ENCODE measurements around the gene CPEB2.
"Not testable (repeated sequence)": the region's sequence is repeated elsewhere in the genome, so short reads cannot be mapped to it uniquely, and the experiment has no call there.

The CPEB2 gene

DNA sequence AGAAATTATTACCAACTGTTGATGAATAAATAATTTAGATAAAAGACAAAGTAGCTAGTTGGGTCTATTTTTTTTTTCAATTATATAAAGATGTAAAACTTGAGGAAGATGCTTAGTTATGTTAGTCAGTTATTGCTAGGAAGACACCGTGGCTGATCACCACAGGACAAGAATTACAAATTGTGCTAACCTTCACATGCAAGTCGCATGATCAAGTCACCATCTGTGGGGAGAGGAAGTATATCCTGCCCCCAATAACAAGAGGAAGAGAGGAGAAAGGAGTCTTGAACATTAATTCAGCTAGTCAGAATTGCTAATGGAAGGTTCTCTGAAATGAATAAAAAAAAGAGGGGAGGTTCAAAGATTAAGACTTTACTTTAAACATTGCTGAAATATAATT is 52.3 kb downstream of the CPEB2 start:
- no peak for DNase-seq (ENCODE audit: low read depth)

GRCh38 chr4:15060213-15060612 is 57.9 kb downstream of the CPEB2 start:
- DNase-seq (ENCODE audit: low read depth): no peak

GRCh38 chr4:15063341-15063740 is 61.1 kb downstream of the CPEB2 start:
- no peak for DNase-seq (ENCODE audit: low read depth)

DNA sequence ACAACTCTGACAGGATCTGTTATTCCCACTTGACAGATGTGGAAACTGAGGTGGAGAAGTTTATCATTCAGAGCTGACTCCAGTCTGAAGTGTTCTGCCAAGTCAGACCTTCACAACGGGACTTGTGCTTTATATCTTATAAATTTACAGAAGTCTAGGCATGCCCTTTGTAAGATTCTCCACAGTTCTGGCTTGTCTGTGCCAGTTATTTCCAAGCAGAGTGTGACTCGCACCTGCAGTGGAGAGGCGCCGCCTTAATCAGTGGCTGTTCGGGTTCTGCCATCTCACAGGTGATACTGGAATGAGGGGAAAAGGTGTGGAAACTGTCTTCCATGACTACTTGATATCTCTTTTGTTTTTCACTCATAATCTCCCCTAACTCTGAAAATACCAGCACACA is 63.2 kb downstream of the CPEB2 start:
- no peak for DNase-seq (ENCODE audit: low read depth)

DNA sequence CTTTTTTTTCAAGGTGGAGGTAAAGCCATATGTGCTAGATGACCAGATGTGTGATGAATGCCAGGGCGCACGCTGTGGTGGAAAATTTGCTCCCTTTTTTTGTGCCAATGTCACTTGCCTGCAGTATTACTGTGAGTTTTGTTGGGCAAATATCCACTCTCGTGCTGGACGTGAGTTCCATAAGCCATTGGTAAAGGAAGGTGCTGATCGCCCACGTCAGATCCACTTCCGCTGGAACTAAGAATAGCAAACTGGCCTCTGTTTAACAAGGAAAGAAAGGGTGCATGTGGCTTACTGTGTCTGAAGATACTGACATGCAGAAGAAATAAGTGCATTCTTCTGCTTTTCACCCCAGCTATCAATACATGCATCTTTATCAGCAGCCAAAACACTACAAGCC is 63.9 kb downstream of the CPEB2 start:
- no peak for DNase-seq (ENCODE audit: low read depth)

- no peak for DNase-seq (ENCODE audit: low read depth)
These were observed 66.0 kb downstream of the CPEB2 start for GRCh38 chr4:15068298-15068697.

GRCh38 chr4:15075875-15076274 is 73.6 kb downstream of the CPEB2 start:
- DNase-seq (ENCODE audit: low read depth): no peak

- peak; percentile 97 for DNase-seq (ENCODE audit: low read depth)
These were observed 75.7 kb downstream of the CPEB2 start for GRCh38 chr4:15077969-15078368.

GRCh38 chr4:15078682-15079642 is 76.7 kb downstream of the CPEB2 start:
- peak; percentile 90 for DNase-seq (ENCODE audit: low read depth)

DNA sequence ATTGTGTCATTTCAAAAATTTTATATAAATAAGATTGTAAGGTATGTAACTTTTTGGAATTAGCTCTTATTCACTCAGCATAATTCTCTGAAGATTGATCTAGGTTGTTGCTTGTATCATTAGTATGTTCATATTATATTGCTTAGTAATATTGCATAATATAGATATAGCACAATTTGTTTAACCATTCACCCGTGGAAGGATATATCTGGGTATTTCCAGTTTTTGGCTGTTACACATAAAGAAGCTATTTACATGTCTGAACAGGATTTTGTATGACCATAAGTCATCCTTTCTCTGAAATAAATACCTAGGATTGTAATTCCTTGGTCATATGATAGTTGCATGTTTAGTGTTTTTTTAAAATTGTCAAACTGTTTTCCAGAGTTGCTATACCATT is 82.5 kb downstream of the CPEB2 start:
- DNase-seq (ENCODE audit: low read depth): no peak

GRCh38 chr4:15085762-15086161 is 83.5 kb downstream of the CPEB2 start:
- DNase-seq (ENCODE audit: low read depth): not testable (repeated sequence)

DNA sequence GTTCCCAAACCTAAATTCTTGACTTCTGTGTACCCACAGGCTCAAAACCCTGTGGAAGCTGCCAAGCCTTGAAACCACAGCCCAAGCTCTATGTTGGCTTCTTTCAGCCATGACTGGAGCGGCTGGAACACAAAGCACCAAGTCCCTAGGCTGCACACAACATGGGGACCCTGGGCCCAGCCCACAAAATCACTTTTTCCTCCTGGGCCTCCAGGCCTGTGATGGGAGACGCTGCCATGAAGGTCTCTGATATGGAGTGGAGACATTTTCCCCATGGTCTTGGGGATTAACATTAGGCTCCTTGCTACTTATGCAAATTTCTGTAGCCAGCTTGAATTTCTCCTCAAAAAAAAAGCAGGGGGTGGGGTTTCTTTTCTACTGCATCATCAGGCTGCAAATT is 84.0 kb downstream of the CPEB2 start:
- not testable (repeated sequence) for DNase-seq (ENCODE audit: low read depth)

DNA sequence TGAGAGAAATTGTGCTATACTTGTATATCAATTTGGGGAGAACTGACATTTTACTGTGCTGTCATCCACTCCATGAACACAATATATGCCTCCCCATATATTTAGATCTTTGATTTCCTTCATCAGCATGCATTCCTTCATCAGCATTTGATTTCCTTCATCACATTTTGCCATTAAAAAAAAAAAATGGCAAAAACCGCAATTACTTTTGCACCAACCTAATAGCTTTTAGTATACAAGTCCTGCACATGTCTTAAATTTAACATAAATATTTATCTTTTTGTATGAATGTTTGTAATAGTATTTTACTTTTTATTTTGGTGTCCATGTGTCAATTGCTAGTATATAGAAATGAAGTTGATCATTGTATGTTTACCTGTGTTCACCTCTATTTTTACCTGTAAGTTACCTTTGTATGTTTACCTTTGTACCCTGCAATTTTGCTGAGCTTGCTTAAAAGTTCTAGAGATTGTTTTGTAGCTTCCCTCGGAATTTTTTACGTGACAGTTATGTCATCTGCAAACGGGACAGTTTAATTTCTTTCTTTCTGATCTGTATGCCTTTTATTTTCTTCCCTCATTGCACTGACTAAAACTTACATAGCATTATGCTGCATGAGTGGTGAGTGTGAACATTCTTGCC is 86.2 kb downstream of the CPEB2 start:
- no peak for DNase-seq (ENCODE audit: low read depth)

DNA sequence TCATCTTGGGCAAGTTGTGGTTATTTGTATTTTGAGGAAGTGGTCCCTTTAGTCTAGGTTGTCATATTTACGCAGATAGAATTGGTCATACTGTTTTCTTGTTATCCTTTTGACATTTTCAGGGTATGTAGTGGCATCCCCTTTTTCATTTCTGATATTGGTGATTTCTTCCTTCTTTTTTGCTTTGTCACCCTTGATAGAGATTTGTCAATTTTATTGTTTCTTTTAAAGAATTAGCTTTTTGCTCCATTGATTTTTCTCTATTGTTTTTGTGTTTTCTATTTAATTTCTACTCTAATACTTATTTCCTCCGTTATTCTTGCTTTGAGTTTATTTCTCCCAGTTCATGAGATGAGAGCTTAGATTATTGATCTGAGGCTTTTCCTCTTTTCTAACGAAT is 87.7 kb downstream of the CPEB2 start:
- no peak for DNase-seq (ENCODE audit: low read depth)

- no peak for DNase-seq (ENCODE audit: low read depth)
These were observed 98.1 kb downstream of the CPEB2 start for GRCh38 chr4:15100380-15100779.

- no peak for DNase-seq (ENCODE audit: low read depth)
These were observed 98.9 kb downstream of the CPEB2 start for GRCh38 chr4:15100994-15101695.

DNA sequence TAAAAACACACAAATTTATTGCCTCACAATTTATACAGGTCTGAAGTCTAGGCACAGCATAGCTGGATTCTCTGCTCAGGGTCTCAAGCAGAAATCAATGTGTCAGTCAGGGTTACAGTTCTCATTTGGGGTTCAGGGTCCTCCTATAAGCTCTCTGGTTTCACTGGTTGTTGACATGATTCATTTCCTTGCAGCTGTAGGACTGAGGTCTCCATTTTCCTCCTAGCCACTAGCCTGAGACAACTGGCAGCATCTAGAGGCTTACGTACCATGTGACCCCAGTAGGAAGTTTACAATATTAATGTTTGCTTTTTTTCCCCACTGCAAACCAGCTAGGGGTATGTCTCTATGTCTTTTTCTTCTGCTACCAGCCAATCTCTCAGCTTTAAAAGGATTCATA is 102.5 kb downstream of the CPEB2 start:
- DNase-seq (ENCODE audit: low read depth): no peak

- no peak for DNase-seq (ENCODE audit: low read depth)
These were observed 104.1 kb downstream of the CPEB2 start for GRCh38 chr4:15106399-15106798.

DNA sequence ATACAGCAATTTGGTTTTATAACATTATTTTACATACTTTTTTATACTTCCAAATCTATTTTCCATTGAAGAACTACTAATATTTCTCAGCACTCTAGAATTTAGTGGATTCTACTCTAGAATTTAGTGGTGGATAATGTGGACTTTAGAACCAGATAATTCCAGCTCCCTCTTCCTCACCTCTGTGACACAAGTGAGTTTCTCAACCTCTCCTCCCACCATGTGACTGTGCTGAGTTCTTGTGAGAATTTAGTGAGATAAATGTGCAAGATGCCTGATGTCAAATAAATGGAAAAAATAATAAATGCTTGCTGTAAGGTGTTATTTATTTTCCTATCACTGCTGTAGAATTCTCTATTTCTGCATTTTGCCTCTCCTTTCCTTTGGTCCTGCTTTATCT is 107.3 kb downstream of the CPEB2 start:
- DNase-seq (ENCODE audit: low read depth): peak; percentile 3

GRCh38 chr4:15110120-15110571 is 107.9 kb downstream of the CPEB2 start:
- peak; percentile 2 for DNase-seq (ENCODE audit: low read depth)

GRCh38 chr4:15116509-15117079 is 114.3 kb downstream of the CPEB2 start:
- DNase-seq (ENCODE audit: low read depth): no peak

DNA sequence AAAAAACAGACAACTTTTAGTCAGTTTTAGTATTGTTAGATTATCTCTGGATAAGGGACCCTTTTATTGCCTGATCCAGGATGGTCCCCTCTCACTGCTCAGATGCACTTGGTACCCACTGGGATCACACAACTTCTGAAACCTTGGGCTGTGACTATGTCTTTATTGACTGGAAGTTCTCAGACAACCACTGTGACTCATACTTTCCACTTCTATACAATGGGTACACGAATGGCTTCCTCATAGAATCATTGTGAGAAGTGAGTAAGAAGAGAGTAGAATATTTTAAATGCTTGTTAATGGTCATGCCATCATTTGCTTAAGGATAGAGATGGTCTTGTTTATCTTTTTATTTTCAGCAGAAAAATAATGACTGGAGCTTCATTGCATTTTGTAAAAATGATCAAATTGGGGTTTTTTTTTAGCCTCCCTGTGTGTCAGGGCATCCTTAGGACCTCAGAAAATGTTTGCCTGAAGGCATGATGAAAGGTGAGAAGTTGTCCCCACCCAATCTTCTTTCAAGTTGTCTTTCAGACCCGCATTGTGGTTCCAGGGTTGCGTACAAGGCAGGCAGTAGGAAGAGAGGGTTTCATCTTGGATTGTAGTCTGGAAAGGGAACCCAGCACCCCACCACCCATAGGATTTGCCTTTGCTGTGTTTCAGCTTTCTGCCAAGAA is 115.1 kb downstream of the CPEB2 start:
- DNase-seq (ENCODE audit: low read depth): no peak
